Panc1 (cell line): ENCODE measurements around the gene GHDC.

ENCODE experiments used
- POLR2AphosphoS5 ChIP-seq: IDR thresholded peaks from 2 replicates; pipeline ENCODE4 v1.6.1; 2012; ENCODE audit warnings: mild to moderate bottlenecking, low read depth, low read length, moderate library complexity
- SIN3A ChIP-seq: IDR thresholded peaks from 2 replicates; pipeline ENCODE4 v1.6.1; 2012; ENCODE audit warnings: low read depth, mild to moderate bottlenecking, low read length, moderate library complexity, borderline replicate concordance; ENCODE audit not compliant: insufficient read depth
- TCF7L2 ChIP-seq: IDR thresholded peaks from 2 replicates; pipeline ENCODE4 v1.6.1; 2011; ENCODE audit warnings: mild to moderate bottlenecking, low read depth, low read length, inconsistent platforms
- TF ChIP-seq, protein P1 (sequence below): fragments of 450-650 bp; IDR thresholded peaks from 2 replicates; pipeline ENCODE4 v1.5.1; 2017; ENCODE audit warnings: mild to moderate bottlenecking
- TF ChIP-seq, protein P2 (sequence below), 2 experiments: IDR thresholded peaks; 2 replicates each; pipeline ENCODE4 v1.6.1; 2011 to 2012; ENCODE audit warnings: low read depth in 2 of 2, control low read depth in 1 of 2, low read length in 1 of 2, mild to moderate bottlenecking in 1 of 2, moderate library complexity in 1 of 2; ENCODE audit not compliant: insufficient read depth in 1 of 2

DNA sequence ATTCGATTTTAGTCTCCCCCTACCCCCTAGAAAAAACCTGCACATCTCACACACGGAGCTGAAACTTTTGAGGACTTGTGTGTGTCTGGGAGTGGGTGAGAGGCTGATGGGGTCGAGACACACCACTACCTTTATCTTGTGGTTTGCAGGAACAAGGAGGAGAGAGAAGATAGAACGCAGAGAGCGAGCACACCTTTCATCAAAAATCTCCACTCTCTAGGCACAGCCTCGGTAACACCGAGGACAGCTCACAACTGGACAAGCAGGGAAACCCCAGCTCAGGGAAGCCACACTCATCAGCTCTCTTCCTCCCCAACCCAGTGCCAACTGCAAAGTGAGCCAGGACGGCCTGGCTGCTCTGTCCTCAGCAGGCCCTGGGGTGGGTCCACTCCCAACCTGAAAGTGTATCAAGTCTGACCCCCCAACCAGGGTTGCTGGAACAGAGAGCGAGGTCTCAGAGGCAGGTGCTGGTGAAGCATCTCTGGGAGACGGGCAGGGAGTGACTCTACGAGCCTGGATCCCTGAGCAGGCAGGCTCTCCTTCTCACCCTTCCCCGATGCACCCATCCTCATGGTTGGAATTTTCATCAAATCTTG, 5.2 kb upstream of the GHDC start:
- TF ChIP-seq, protein P1, sequence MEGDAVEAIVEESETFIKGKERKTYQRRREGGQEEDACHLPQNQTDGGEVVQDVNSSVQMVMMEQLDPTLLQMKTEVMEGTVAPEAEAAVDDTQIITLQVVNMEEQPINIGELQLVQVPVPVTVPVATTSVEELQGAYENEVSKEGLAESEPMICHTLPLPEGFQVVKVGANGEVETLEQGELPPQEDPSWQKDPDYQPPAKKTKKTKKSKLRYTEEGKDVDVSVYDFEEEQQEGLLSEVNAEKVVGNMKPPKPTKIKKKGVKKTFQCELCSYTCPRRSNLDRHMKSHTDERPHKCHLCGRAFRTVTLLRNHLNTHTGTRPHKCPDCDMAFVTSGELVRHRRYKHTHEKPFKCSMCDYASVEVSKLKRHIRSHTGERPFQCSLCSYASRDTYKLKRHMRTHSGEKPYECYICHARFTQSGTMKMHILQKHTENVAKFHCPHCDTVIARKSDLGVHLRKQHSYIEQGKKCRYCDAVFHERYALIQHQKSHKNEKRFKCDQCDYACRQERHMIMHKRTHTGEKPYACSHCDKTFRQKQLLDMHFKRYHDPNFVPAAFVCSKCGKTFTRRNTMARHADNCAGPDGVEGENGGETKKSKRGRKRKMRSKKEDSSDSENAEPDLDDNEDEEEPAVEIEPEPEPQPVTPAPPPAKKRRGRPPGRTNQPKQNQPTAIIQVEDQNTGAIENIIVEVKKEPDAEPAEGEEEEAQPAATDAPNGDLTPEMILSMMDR, result no peak
- TF ChIP-seq POLR2AphosphoS5 (no peak), SIN3A (no peak), TCF7L2 (no peak)
- TF ChIP-seq, protein P2, sequence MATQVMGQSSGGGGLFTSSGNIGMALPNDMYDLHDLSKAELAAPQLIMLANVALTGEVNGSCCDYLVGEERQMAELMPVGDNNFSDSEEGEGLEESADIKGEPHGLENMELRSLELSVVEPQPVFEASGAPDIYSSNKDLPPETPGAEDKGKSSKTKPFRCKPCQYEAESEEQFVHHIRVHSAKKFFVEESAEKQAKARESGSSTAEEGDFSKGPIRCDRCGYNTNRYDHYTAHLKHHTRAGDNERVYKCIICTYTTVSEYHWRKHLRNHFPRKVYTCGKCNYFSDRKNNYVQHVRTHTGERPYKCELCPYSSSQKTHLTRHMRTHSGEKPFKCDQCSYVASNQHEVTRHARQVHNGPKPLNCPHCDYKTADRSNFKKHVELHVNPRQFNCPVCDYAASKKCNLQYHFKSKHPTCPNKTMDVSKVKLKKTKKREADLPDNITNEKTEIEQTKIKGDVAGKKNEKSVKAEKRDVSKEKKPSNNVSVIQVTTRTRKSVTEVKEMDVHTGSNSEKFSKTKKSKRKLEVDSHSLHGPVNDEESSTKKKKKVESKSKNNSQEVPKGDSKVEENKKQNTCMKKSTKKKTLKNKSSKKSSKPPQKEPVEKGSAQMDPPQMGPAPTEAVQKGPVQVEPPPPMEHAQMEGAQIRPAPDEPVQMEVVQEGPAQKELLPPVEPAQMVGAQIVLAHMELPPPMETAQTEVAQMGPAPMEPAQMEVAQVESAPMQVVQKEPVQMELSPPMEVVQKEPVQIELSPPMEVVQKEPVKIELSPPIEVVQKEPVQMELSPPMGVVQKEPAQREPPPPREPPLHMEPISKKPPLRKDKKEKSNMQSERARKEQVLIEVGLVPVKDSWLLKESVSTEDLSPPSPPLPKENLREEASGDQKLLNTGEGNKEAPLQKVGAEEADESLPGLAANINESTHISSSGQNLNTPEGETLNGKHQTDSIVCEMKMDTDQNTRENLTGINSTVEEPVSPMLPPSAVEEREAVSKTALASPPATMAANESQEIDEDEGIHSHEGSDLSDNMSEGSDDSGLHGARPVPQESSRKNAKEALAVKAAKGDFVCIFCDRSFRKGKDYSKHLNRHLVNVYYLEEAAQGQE (IDR thresholded peaks at IDR 0.05; ENCODE audit: insufficient read depth in 1 of 2, low read depth in 2 of 2, low read length in 1 of 2), result no peak
